ENCODE results near the gene FUT1. TPM values are rescaled to one million over a fixed set of nuclear protein-coding genes. Genes with fewer than 3 reads are reported as not detected.
A peak's percentile ranks its signal among the peaks of the same experiment; 100 is the strongest.

FUT1 gene
- total RNA-seq, 1 experiment from 2014 or later, result not detected

DNA sequence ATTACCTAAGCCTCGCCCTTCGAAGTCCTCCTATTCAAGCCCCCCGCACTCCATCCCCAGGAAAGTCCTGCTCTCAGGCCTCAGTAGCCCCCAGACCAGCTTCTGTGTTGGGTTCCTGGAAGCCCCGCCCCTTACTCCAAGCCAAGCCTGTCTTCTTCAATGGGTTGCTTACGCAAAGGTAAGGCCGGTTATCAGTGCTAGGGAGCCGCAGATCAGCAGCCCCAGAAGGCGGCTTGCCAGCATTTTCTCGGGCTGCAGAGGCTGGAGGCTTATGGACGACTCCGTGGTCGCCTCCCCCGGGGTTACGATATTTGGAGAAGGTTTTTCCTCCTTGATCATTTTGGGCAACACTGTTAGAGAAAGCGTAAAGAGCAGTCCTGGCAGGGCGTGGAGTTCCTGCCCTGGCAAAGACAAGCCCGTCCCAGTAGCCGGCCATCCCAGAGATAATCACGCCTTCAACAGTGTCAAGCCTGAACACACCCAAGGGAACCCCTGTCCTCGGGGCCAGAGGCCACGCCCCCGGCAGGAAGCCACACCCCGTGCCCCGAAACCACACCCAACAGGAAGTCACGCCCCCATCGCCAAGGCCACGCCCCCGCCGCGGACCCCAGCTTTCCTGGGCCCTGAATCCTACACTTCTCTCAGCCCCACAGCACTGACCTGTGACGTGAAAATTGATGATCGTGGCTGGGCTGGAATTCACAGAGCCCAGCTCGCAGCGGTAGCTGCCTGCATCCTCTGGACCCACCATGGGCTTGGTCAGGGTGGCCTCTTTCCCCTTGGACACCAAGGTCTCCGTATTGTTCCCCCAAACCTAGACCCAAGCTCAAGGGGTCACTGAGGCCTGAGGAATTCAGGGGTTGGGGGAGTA lies 11.1 kb downstream of the FUT1 start:
- 0 out of 2 replicates have a peak, but pooled peaks cover 2% of the 10 kb centered on the region for H3K9me3 ChIP-seq (replicated peaks)
- H3K27ac ChIP-seq, result no peak overlapping the region
- no peak for DNase-seq (ENCODE audit: low read depth in 1 of 2, low spot score in 2 of 2)
- H3K4me1 ChIP-seq (replicated peaks), result peaks cover 7% of the 10 kb centered on the region
- no peaks in the 10 kb centered on the region for H3K36me3 ChIP-seq
- peaks cover 6% of the 10 kb centered on the region for H3K27me3 ChIP-seq (replicated peaks)
- H3K4me3 ChIP-seq, result no peak overlapping the region

DNA sequence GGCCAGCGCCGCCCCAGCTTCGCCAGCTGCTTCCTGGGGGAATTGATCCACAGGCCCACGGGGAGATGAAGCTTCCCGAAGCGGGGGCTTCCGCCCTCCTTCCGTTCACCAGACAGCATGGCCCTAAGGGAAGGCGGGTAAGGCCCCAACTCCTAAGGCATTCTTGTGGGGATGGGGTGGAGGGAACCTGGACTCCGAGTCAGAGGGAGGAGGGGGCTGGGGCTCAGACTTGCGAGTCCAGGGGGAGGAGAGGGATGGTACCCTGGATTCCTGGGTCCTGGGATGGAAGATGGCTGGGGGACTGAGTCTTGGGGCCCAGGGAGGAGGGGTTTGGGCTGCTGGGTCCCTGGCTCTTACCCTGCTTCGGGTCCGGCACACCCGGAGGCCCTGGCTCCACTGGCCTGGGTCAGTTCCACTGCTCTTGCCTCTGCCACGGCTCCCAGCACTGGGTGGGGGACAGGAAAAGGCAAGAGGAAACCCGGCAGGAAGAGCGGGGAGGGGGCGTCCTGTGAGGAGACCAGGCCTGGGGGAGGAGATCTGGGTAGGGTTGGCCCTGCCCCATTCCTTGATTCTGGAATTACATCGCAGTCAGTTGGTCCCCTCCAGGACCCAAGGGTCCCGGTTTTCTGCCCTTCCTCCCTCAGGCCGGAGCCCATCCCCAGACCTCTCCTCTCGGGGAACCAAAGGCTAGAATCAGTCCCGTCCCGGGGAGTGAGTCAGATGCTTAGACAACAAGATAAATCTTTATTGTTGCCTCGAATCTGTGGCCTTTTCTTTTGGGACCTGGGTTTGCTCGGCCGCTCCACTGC lies 12.1 kb downstream of the FUT1 start, which contains the start of gene RASIP1:
Gene RASIP1 (minus strand): TSS at position 447 of the 809 bp plus-strand sequence. CDS start 328 bp downstream, at position 119.
- Histone ChIP-seq H3K27ac (no peak within 1 kb of the TSS), H3K27me3 (replicated peaks) (peaks cover 6% of the 10 kb centered on the region), H3K4me1 (replicated peaks) (peaks cover 7% of the 10 kb centered on the region), H3K4me3 (peak within 1 kb of the TSS; percentile 37), H3K36me3 (no peaks in the 10 kb centered on the region), H3K9me3 (replicated peaks) (0 out of 2 replicates have a peak, but pooled peaks cover 2% of the 10 kb centered on the region)
- no peak for DNase-seq (ENCODE audit: low read depth in 1 of 2, low spot score in 2 of 2)

DNA sequence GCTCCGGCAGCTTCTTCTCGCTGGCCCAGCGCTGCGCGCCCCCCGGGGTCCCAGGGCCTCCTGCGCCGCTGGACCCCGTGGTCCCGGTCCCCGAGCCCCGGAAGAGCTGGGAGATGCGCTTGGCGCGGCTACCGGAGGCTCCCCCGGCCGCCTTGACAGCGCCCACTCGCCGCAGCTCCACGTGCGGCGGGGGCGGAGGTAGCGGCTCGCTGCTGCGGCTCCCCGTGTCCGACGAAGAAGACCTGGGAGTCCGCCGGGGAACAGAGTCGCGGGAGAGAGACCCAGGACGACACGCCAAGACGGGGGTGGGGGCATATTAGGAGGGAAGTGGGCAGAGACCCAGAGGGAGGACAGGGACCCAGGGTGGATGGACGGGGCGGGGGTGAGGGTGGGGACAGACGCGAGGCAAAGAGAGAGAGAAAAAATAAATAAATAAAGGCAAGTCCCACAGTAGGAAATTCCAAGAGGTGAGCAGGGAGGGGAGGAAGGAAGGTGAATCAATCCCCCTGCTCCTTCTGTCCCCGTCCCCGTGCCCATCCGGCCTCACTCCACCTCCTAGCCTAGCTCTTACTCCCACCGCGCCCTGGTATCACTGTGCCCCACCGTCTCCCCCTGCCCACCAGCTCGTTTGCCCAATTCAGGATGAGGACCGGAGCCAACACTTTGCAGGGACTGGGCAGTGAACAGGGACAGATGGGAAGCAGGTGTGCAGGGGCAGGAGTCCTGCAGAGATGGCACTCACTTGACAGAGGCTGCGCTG lies 12.9 kb downstream of the FUT1 start:
- Histone ChIP-seq H3K4me1 (replicated peaks) (peaks cover 7% of the 10 kb centered on the region), H3K27ac (no peak overlapping the region), H3K4me3 (peak overlapping the region; percentile 37), H3K9me3 (replicated peaks) (0 out of 2 replicates have a peak, but pooled peaks cover 2% of the 10 kb centered on the region), H3K36me3 (no peaks in the 10 kb centered on the region), H3K27me3 (replicated peaks) (peaks cover 6% of the 10 kb centered on the region)
- DNase-seq (ENCODE audit: low read depth in 1 of 2, low spot score in 2 of 2), result no peak

DNA sequence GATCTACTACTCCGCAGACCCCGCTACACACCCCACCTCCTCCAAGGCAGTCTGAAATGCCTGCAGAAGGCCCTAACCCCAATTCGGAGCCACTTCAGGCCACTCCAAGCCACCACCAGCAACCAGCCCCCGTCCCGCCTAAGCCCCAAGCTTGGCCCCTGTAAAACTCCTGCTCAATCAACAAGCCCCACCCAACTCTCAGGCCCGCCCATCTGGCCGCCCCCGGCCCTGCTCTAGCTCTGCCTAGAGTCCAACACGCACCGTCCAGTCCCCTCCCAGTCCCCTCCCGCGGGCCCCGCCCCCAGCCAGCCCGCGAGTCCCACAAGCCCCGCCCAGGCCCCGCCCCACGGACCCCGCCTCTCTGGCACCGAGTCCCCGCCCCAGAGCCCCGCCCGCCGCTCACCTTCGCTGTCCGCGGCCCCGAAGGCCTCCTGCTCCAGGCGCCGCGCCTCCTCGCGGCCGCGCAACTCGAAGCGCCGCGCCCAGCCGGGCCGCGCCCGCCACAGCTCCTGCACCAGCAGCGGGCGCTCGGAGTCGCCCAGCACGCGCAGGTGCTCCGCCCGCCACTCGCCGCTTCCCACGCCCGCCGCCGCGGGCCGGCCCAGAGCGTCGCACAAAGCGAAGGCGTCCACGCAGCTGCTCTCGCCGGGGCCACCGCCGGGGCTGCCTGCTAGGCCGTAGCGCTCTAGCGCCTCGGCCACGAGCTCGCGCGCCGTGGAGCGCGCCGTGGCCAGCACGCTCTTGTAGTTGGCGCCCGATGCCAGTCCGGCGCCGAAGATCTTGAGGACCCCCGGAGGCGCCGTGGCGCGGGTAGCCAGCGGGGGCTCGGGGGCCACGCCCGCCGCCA lies 13.7 kb downstream of the FUT1 start:
- 0 out of 2 replicates have a peak, but pooled peaks cover 2% of the 10 kb centered on the region for H3K9me3 ChIP-seq (replicated peaks)
- H3K36me3 ChIP-seq, result no peaks in the 10 kb centered on the region
- H3K27ac ChIP-seq, result no peak overlapping the region
- peaks cover 6% of the 10 kb centered on the region for H3K27me3 ChIP-seq (replicated peaks)
- peak overlapping the region; percentile 37 for H3K4me3 ChIP-seq
- H3K4me1 ChIP-seq (replicated peaks), result peaks cover 7% of the 10 kb centered on the region
- DNase-seq (ENCODE audit: low read depth in 1 of 2, low spot score in 2 of 2), result peak; percentile 43 to 94

DNA sequence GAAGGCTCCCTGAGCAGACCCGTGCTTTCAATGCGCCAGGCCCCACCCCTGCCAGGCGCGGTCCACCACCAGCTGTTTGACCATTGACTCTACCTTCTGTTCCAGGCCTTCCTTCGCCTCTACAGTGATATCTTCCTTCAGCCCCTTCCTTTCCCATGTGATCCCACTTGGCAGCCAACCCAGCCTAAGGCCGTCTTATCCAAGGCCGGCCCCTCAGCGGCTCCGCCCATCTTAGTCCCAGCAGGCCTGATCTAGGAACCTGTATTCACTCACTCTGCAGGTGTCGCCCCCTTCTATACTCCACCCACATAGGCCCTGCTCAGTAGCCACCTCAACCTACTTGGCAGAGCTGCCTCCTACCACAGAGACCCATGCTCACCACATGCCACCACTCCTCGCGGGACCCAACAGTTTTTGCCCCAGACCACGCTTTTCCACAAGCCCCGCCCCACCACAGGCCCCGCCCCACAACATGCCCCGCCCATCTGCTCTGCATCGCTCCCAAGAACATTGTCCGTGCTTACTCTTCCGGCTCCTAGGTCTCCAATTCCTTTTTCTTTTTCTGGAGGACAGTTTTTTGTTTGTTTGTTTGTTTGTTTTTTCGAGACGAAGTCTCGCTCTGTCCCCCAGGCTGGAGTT lies 15.0 kb downstream of the FUT1 start:
- Histone ChIP-seq H3K36me3 (no peaks in the 10 kb centered on the region), H3K27ac (no peak overlapping the region), H3K27me3 (replicated peaks) (peaks cover 6% of the 10 kb centered on the region), H3K4me3 (no peak overlapping the region), H3K9me3 (replicated peaks) (0 out of 2 replicates have a peak, but pooled peaks cover 2% of the 10 kb centered on the region), H3K4me1 (replicated peaks) (peaks cover 7% of the 10 kb centered on the region)
- DNase-seq (ENCODE audit: low read depth in 1 of 2, low spot score in 2 of 2), result no peak

GRCh38 chr19:48735031-48735615 lies 17.3 kb downstream of the FUT1 start:
- no peak for DNase-seq (ENCODE audit: low read depth in 1 of 2, low spot score in 2 of 2)
- no peaks in the 10 kb centered on the region for H3K36me3 ChIP-seq
- 0 out of 2 replicates have a peak, but pooled peaks cover 2% of the 10 kb centered on the region for H3K9me3 ChIP-seq (replicated peaks)
- no peak overlapping the region for H3K27ac ChIP-seq
- H3K27me3 ChIP-seq (replicated peaks), result peaks cover 6% of the 10 kb centered on the region
- H3K4me1 ChIP-seq (replicated peaks), result peaks cover 7% of the 10 kb centered on the region
- H3K4me3 ChIP-seq, result no peak overlapping the region

- H3K4me1 ChIP-seq (replicated peaks), result peaks cover 7% of the 10 kb centered on the region
- peaks cover 6% of the 10 kb centered on the region; the same call in 1 of the 2 replicates for H3K27me3 ChIP-seq (replicated peaks)
These were observed 17.8 kb downstream of the FUT1 start for GRCh38 chr19:48734625-48735024.

GRCh38 chr19:48731452-48731851 lies 21.0 kb downstream of the FUT1 start:
- Histone ChIP-seq H3K4me3 (no peak overlapping the region), H3K27me3 (replicated peaks) (no peaks in the 10 kb centered on the region), H3K27ac (no peak overlapping the region), H3K9me3 (replicated peaks) (0 out of 2 replicates have a peak, but pooled peaks cover 5% of the 10 kb centered on the region), H3K36me3 (no peaks in the 10 kb centered on the region), H3K4me1 (replicated peaks) (no peaks in the 10 kb centered on the region)
- no peak for DNase-seq (ENCODE audit: low read depth in 1 of 2, low spot score in 2 of 2)

More at GRCh38 chr19:48734625-48735024, 17.8 kb downstream of the FUT1 start:
- no peak for DNase-seq (ENCODE audit: low read depth in 1 of 2, low spot score in 2 of 2)
- no peak overlapping the region for H3K4me3 ChIP-seq
- no peak overlapping the region for H3K27ac ChIP-seq
- H3K36me3 ChIP-seq, result no peaks in the 10 kb centered on the region
- 0 out of 2 replicates have a peak, but pooled peaks cover 2% of the 10 kb centered on the region for H3K9me3 ChIP-seq (replicated peaks)

DNA sequence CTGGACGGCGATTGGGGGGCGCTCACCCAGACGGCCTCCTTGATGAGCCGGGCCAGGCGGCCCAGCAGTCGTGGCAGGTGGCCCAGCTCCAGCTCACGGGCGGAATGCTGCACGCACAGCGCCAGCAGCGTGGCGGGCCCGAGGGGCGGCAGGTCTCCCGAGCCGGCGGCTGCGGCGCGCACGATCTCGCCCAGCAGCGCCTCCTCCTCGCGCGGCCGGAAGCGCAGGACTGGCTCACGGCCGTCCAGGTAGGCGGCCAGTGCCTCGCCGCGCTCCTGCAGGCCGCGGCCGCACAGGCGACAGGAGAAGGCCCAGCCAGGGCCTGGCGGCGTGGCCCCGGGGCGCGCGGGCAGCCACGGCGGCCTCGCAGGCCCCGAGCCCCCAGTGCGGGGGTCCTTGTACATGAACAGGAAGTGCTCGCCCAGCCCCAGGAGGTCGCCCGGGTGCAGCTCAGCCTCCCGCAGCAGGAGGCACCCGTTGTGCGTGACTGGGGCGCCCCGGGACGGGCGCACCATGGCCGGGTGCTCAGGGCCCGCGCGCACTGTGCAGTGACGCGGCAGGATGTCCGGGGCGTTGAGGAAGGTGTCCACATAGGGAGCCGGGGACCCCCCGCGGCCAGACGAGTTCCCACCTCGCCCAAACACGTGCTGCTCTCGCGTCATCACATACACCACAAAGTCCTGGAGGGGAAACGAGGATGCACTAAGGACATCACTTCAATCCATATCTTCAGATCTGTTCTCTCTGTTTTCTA lies 23.4 kb downstream of the FUT1 start:
- Histone ChIP-seq H3K27ac (no peak overlapping the region), H3K4me1 (replicated peaks) (peaks cover 13% of the 10 kb centered on the region), H3K27me3 (replicated peaks) (no peaks in the 10 kb centered on the region), H3K9me3 (replicated peaks) (0 out of 2 replicates have a peak, but pooled peaks cover 5% of the 10 kb centered on the region), H3K4me3 (no peak overlapping the region), H3K36me3 (no peaks in the 10 kb centered on the region)
- no peak for DNase-seq (ENCODE audit: low read depth in 1 of 2, low spot score in 2 of 2)

- Histone ChIP-seq H3K4me1 (replicated peaks) (peaks cover 13% of the 10 kb centered on the region), H3K4me3 (no peak overlapping the region), H3K27me3 (replicated peaks) (no peaks in the 10 kb centered on the region), H3K27ac (no peak overlapping the region), H3K9me3 (replicated peaks) (0 out of 2 replicates have a peak, but pooled peaks cover 5% of the 10 kb centered on the region), H3K36me3 (no peaks in the 10 kb centered on the region)
- no peak for DNase-seq (ENCODE audit: low read depth in 1 of 2, low spot score in 2 of 2)
These were observed 25.9 kb downstream of the FUT1 start for GRCh38 chr19:48726556-48726955.

Data from SJSA1 (cell line).